Neural progenitor cell (in vitro differentiated cells): ENCODE results near the gene SPECC1L. TPM values are rescaled to one million over a fixed set of nuclear protein-coding genes. Genes with fewer than 3 reads are reported as not detected.
A peak's percentile ranks its signal among the peaks of the same experiment; 100 is the strongest.

Experiments
- DNase-seq: peaks from one replicate; pipeline ENCODE4 v3.0.0-alpha.2; 2016; ENCODE audit warnings: low spot score
- H2AFZ ChIP-seq: fragments of 200-600 bp; sonication (generic); replicated peaks from 2 replicates; pipeline ENCODE4 v1.6.1; 2016; ENCODE audit warnings: antibody characterized with exemption
- H3F3A ChIP-seq: fragments of 200-600 bp; sonication (generic); 2 replicates; pipeline ENCODE4 v1.6.1; 2016; ENCODE audit warnings: antibody characterized with exemption, low read depth
- H3K27ac ChIP-seq: fragments of 200-600 bp; sonication (generic); 2 replicates; pipeline ENCODE4 v1.5.1; 2016; ENCODE audit warnings: mild to moderate bottlenecking
- H3K27me3 ChIP-seq: fragments of 200-600 bp; sonication (generic); 2 replicates; pipeline ENCODE4 v1.6.1; 2016; ENCODE audit warnings: mild to moderate bottlenecking, moderate library complexity
- H3K36me3 ChIP-seq: fragments of 200-600 bp; sonication (generic); 2 replicates; pipeline ENCODE4 v1.5.1; 2016
- H3K4me1 ChIP-seq: fragments of 200-600 bp; sonication (generic); 2 replicates; pipeline ENCODE4 v1.6.1; 2016; ENCODE audit warnings: mixed run types
- H3K4me2 ChIP-seq: fragments of 200-600 bp; sonication (generic); 2 replicates; pipeline ENCODE4 v1.6.1; 2016
- H3K4me3 ChIP-seq: fragments of 200-600 bp; sonication (generic); 2 replicates; pipeline ENCODE4 v1.5.1; 2016
- H3K79me2 ChIP-seq: fragments of 200-600 bp; sonication (generic); 2 replicates; pipeline ENCODE4 v1.6.1; 2016; ENCODE audit warnings: low read depth
- H3K9ac ChIP-seq: fragments of 200-600 bp; sonication (generic); 2 replicates; pipeline ENCODE4 v1.6.1; 2016
- H3K9me3 ChIP-seq: fragments of 200-600 bp; sonication (generic); 2 replicates; pipeline ENCODE4 v1.5.1; 2016; ENCODE audit warnings: low read depth
- H4K20me1 ChIP-seq: fragments of 200-600 bp; sonication (generic); 2 replicates; pipeline ENCODE4 v1.6.1; 2016; ENCODE audit warnings: low read depth
- H3K27ac Mint-ChIP-seq: 3 replicates; pipeline ENCODE4 v1.8.0; 2021; ENCODE audit warnings: mixed read lengths
- H3K27me3 Mint-ChIP-seq: 2 replicates; pipeline ENCODE4 v1.8.0; 2022; ENCODE audit warnings: low read depth, mild to moderate bottlenecking, inconsistent platforms, moderate library complexity, mixed read lengths; ENCODE audit not compliant: insufficient read depth
- H3K36me3 Mint-ChIP-seq: 3 replicates; pipeline ENCODE4 v1.8.0; 2021; ENCODE audit warnings: mixed read lengths
- H3K4me1 Mint-ChIP-seq: 3 replicates; pipeline ENCODE4 v1.8.0; 2021; ENCODE audit warnings: mixed read lengths
- H3K4me3 Mint-ChIP-seq: 3 replicates; pipeline ENCODE4 v1.8.0; 2021; ENCODE audit warnings: mild to moderate bottlenecking, moderate library complexity, mixed read lengths
- H3K9me3 Mint-ChIP-seq: 3 replicates; pipeline ENCODE4 v1.8.0; 2020; ENCODE audit warnings: mixed read lengths
- EZH2 ChIP-seq: fragments of 200-600 bp; sonication (generic); IDR thresholded peaks from 2 replicates; pipeline ENCODE4 v1.6.1; 2017; ENCODE audit warnings: antibody characterized with exemption, mild to moderate bottlenecking, moderate library complexity
- EZH2phosphoT487 ChIP-seq: fragments of 200-600 bp; sonication (generic); IDR thresholded peaks from 2 replicates; pipeline ENCODE4 v1.6.1; 2017; ENCODE audit warnings: antibody characterized with exemption
- total RNA-seq: library from RNA; depleted of rRNA; stranded (reverse); fragments of >200 nt; gene quantifications from 2 replicates; pipeline ENCODE4 v1.2.3, GENCODE V29; 2015; ENCODE audit warnings: low replicate concordance
- TF ChIP-seq, protein P1 (sequence below): fragments of 200-600 bp; sonication (generic); IDR thresholded peaks from 2 replicates; pipeline ENCODE4 v1.5.1; 2017; ENCODE audit warnings: antibody characterized with exemption, mild to moderate bottlenecking

The SPECC1L gene
- total RNA-seq, 1 donor from 2014 or later: 48.9 TPM

DNA sequence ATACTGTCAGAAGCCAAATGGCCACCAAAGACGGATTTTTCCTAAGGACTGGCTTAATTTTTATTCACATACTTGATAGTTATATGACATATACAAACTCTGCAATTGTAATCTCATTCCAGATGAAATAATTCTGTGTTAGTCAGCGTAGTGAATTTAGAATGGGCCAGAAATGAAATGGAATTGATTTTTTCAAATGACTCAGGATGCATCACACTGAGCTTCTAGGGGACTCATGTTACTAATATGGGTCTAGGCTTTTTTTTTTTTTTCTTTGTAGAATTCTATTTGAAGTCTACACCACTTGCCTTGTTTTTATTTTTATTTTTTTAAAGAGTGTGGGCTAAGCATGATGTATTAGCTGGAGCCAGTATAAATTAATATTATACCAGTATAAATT is 62.7 kb downstream of the SPECC1L start:
- H3K27ac Mint-ChIP-seq: no peak overlapping the region
- H3K36me3 ChIP-seq: peaks cover 7% of the 10 kb centered on the region
- H3K9ac ChIP-seq: no peak overlapping the region
- no peak overlapping the region for H3K4me3 Mint-ChIP-seq
- H3K27me3 ChIP-seq: no peaks in the 10 kb centered on the region
- H2AFZ ChIP-seq: no peak overlapping the region
- H4K20me1 ChIP-seq: peaks cover 12% of the 10 kb centered on the region
- no peak for DNase-seq
- peaks cover 4% of the 10 kb centered on the region for H3K4me1 Mint-ChIP-seq
- no peaks in the 10 kb centered on the region for H3K27me3 Mint-ChIP-seq
- H3K9me3 ChIP-seq: no peaks in the 10 kb centered on the region
- no peak overlapping the region for H3K27ac ChIP-seq
- TF ChIP-seq EZH2: no peak
- TF ChIP-seq, protein P1, sequence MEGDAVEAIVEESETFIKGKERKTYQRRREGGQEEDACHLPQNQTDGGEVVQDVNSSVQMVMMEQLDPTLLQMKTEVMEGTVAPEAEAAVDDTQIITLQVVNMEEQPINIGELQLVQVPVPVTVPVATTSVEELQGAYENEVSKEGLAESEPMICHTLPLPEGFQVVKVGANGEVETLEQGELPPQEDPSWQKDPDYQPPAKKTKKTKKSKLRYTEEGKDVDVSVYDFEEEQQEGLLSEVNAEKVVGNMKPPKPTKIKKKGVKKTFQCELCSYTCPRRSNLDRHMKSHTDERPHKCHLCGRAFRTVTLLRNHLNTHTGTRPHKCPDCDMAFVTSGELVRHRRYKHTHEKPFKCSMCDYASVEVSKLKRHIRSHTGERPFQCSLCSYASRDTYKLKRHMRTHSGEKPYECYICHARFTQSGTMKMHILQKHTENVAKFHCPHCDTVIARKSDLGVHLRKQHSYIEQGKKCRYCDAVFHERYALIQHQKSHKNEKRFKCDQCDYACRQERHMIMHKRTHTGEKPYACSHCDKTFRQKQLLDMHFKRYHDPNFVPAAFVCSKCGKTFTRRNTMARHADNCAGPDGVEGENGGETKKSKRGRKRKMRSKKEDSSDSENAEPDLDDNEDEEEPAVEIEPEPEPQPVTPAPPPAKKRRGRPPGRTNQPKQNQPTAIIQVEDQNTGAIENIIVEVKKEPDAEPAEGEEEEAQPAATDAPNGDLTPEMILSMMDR: no peak
- no peak for TF ChIP-seq EZH2phosphoT487
- no peaks in the 10 kb centered on the region for H3K9me3 Mint-ChIP-seq
- H3F3A ChIP-seq: peaks cover 12% of the 10 kb centered on the region
- no peak overlapping the region for H3K4me2 ChIP-seq
- peaks cover 19% of the 10 kb centered on the region for H3K36me3 Mint-ChIP-seq
- peaks cover 8% of the 10 kb centered on the region for H3K4me1 ChIP-seq
- H3K4me3 ChIP-seq: no peak overlapping the region
- H3K79me2 ChIP-seq: no peaks in the 10 kb centered on the region

DNA sequence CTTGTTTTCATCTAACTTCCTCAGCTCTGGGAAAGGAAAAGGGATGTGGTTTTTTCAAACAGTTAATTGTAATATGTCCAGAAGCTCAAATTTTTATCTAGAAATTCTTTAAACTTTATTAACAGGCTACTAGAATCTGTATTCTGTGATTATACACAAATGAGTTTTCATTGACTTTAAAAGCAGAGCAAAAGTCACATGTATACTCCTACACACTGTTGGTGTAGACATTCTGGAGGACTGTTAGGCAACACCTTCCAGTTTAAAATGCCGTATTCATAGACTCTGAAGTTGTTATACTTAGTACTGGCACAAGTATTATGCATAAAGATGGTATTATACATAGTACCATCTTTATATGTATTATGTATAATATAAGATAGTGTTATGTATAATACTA is 64.9 kb downstream of the SPECC1L start:
- H3K27ac ChIP-seq: no peak overlapping the region
- Mint-ChIP-seq H3K36me3 (peaks cover 14% of the 10 kb centered on the region), H3K27ac (no peak overlapping the region), H3K9me3 (no peaks in the 10 kb centered on the region), H3K4me1 (peaks cover 11% of the 10 kb centered on the region), H3K4me3 (no peak overlapping the region), H3K27me3 (peaks cover 2% of the 10 kb centered on the region)
- peaks cover 23% of the 10 kb centered on the region for H3F3A ChIP-seq
- H3K36me3 ChIP-seq: peaks cover 7% of the 10 kb centered on the region
- H3K79me2 ChIP-seq: no peaks in the 10 kb centered on the region
- TF ChIP-seq EZH2phosphoT487 (no peak), EZH2 (no peak)
- TF ChIP-seq, protein P1: no peak
- no peaks in the 10 kb centered on the region for H3K9me3 ChIP-seq
- H3K4me1 ChIP-seq: peaks cover 19% of the 10 kb centered on the region
- no peak for DNase-seq
- H3K27me3 ChIP-seq: no peaks in the 10 kb centered on the region
- no peak overlapping the region for H3K9ac ChIP-seq
- H3K4me3 ChIP-seq: no peak overlapping the region
- no peak overlapping the region for H3K4me2 ChIP-seq
- H2AFZ ChIP-seq: no peak overlapping the region
- H4K20me1 ChIP-seq: peaks cover 16% of the 10 kb centered on the region

DNA sequence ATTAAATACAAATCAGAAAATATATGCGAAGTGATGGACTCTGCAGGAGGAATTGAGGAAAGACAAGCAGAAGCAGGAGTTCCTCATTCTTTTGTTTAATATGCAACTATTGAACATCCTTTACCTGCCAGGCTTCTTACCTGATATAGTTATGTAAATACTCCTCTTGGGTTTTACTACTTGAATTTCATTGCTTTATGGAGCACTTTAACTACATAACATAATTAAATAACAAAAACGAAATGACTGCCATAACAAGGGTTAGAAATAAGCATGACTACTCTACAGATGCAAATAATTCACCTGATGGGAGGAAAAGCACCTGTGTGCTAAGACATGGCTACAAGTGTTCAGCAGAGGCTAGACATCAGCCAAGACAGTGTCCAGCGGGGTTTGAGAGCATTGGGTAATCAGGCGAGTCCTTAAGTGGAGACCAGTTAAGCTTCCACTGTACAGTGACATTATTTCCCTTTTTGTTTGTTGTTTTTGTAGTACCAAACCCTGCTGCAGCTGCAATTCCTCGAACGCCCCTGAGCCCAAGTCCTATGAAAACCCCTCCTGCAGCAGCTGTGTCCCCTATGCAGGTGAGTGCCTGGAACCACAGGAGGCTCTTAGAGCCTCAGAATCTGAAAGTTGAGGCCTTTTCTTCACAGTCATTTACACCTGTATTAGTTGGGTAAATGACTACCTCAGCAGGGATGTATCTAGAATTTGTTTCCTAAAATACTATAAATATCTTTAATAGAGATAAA is 67.4 kb downstream of the SPECC1L start:
- Mint-ChIP-seq H3K4me3 (no peak overlapping the region), H3K9me3 (no peaks in the 10 kb centered on the region), H3K27ac (no peak overlapping the region), H3K36me3 (peaks cover 18% of the 10 kb centered on the region), H3K27me3 (peaks cover 2% of the 10 kb centered on the region), H3K4me1 (peaks cover 11% of the 10 kb centered on the region)
- no peaks in the 10 kb centered on the region for H3K27me3 ChIP-seq
- H2AFZ ChIP-seq: no peak overlapping the region
- DNase-seq: no peak
- H3F3A ChIP-seq: peaks cover 23% of the 10 kb centered on the region
- no peaks in the 10 kb centered on the region for H3K79me2 ChIP-seq
- no peak overlapping the region for H3K4me3 ChIP-seq
- peaks cover 7% of the 10 kb centered on the region for H3K36me3 ChIP-seq
- H3K4me1 ChIP-seq: peaks cover 19% of the 10 kb centered on the region
- peak overlapping the region; percentile 92 for H3K27ac ChIP-seq
- no peak for TF ChIP-seq EZH2phosphoT487
- TF ChIP-seq EZH2: no peak
- TF ChIP-seq, protein P1: no peak
- H3K9ac ChIP-seq: no peak overlapping the region
- peak overlapping the region; percentile 64 for H3K4me2 ChIP-seq
- peaks cover 16% of the 10 kb centered on the region for H4K20me1 ChIP-seq
- H3K9me3 ChIP-seq: no peaks in the 10 kb centered on the region
